ENCODE results near the gene ESRRG. TPM values are rescaled to one million over a fixed set of nuclear protein-coding genes. Genes with fewer than 3 reads are reported as not detected.

The ESRRG gene
- total RNA-seq, 1 donor from 2014 or later = 1.5 TPM

GRCh38 chr1:216482620-216483019, 240.6 kb downstream of the ESRRG start:
- no peak for TF ChIP-seq CTCF (conservative IDR thresholded peaks at IDR 0.05)
- H3K27ac Mint-ChIP-seq (ENCODE audit: unreplicated experiment) = no peak overlapping the region
- H3K9me3 Mint-ChIP-seq = peaks cover 13% of the 10 kb centered on the region
- DNase-seq (ENCODE audit: low read depth, low spot score) = no peak
- peaks cover 8% of the 10 kb centered on the region for H3K4me1 Mint-ChIP-seq
- H3K4me3 Mint-ChIP-seq = no peak overlapping the region
- no peaks in the 10 kb centered on the region for H3K27me3 Mint-ChIP-seq (ENCODE audit: low read depth)
- peaks cover 5% of the 10 kb centered on the region for H3K36me3 Mint-ChIP-seq (ENCODE audit: low read depth)

- H3K4me1 Mint-ChIP-seq = no peaks in the 10 kb centered on the region
- DNase-seq (ENCODE audit: low read depth, low spot score) = no peak
- H3K4me3 Mint-ChIP-seq = no peak overlapping the region
- peaks cover 7% of the 10 kb centered on the region for H3K9me3 Mint-ChIP-seq
- no peak for TF ChIP-seq CTCF (conservative IDR thresholded peaks at IDR 0.05)
- no peaks in the 10 kb centered on the region for H3K27me3 Mint-ChIP-seq (ENCODE audit: low read depth)
- no peaks in the 10 kb centered on the region for H3K36me3 Mint-ChIP-seq (ENCODE audit: low read depth)
- H3K27ac Mint-ChIP-seq (ENCODE audit: unreplicated experiment) = no peak overlapping the region
These were observed 245.0 kb downstream of the ESRRG start for GRCh38 chr1:216478238-216478637.

- H3K36me3 Mint-ChIP-seq (ENCODE audit: low read depth) = no peaks in the 10 kb centered on the region
- H3K27me3 Mint-ChIP-seq (ENCODE audit: low read depth) = no peaks in the 10 kb centered on the region
- no peaks in the 10 kb centered on the region for H3K4me1 Mint-ChIP-seq
- H3K27ac Mint-ChIP-seq (ENCODE audit: unreplicated experiment) = no peak overlapping the region
- peaks cover 6% of the 10 kb centered on the region for H3K9me3 Mint-ChIP-seq
- no peak for DNase-seq (ENCODE audit: low read depth, low spot score)
- H3K4me3 Mint-ChIP-seq = no peak overlapping the region
- no peak for TF ChIP-seq CTCF (conservative IDR thresholded peaks at IDR 0.05)
These were observed 246.9 kb downstream of the ESRRG start for GRCh38 chr1:216476341-216476740.

- Mint-ChIP-seq H3K9me3 (peaks cover 3% of the 10 kb centered on the region), H3K4me1 (no peaks in the 10 kb centered on the region), H3K27me3 (ENCODE audit: low read depth) (no peaks in the 10 kb centered on the region), H3K4me3 (no peak overlapping the region), H3K36me3 (ENCODE audit: low read depth) (no peaks in the 10 kb centered on the region), H3K27ac (ENCODE audit: unreplicated experiment) (no peak overlapping the region)
- TF ChIP-seq CTCF (conservative IDR thresholded peaks at IDR 0.05) = no peak
- no peak for DNase-seq (ENCODE audit: low read depth, low spot score)
These were observed 247.5 kb downstream of the ESRRG start for GRCh38 chr1:216475659-216476276.

GRCh38 chr1:216466162-216466801, 256.9 kb downstream of the ESRRG start:
- TF ChIP-seq CTCF (conservative IDR thresholded peaks at IDR 0.05) = no peak
- H3K4me3 Mint-ChIP-seq = no peak overlapping the region
- no peaks in the 10 kb centered on the region for H3K4me1 Mint-ChIP-seq
- H3K9me3 Mint-ChIP-seq = no peaks in the 10 kb centered on the region
- H3K27me3 Mint-ChIP-seq (ENCODE audit: low read depth) = no peaks in the 10 kb centered on the region
- DNase-seq (ENCODE audit: low read depth, low spot score) = no peak
- no peaks in the 10 kb centered on the region for H3K36me3 Mint-ChIP-seq (ENCODE audit: low read depth)
- H3K27ac Mint-ChIP-seq (ENCODE audit: unreplicated experiment) = no peak overlapping the region

All from neural crest cell (in vitro differentiated cells).